Cardiac muscle cell (in vitro differentiated cells and primary cell): ENCODE data around the gene FBLN2. TPM values are rescaled to one million over a fixed set of nuclear protein-coding genes. Genes with fewer than 3 reads are reported as not detected.

Experiments
- DNase-seq, 2 donors: peaks; one replicate each; pipeline versions ENCODE4 v3.0.0 to v3.0.0-alpha.2; 2010 to 2017; ENCODE audit warnings: low read depth in 1 of 2, low spot score in 1 of 2
- H3K27ac ChIP-seq: fragments of 200-600 bp; sonication (generic); 2 replicates; pipeline ENCODE4 v1.5.1; 2016
- H3K27me3 ChIP-seq: fragments of 200-600 bp; sonication (generic); 2 replicates; pipeline ENCODE4 v1.6.0; 2016; ENCODE audit warnings: control low read depth
- H3K36me3 ChIP-seq: fragments of 200-600 bp; sonication (generic); 2 replicates; pipeline ENCODE4 v1.5.1; 2016; ENCODE audit warnings: control low read depth
- H3K4me1 ChIP-seq: fragments of 200-600 bp; sonication (generic); 2 replicates; pipeline ENCODE4 v1.8.1; 2017; ENCODE audit warnings: low read depth, mild to moderate bottlenecking, mixed run types
- H3K4me3 ChIP-seq: fragments of 200-600 bp; sonication (generic); 2 replicates; pipeline ENCODE4 v1.5.1; 2016; ENCODE audit warnings: mild to moderate bottlenecking
- H3K9me3 ChIP-seq: fragments of 200-600 bp; sonication (generic); 2 replicates; pipeline ENCODE4 v1.5.1; 2017; ENCODE audit warnings: low read depth, mild to moderate bottlenecking, control low read depth
- CTCF ChIP-seq: IDR thresholded peaks from 2 replicates; pipeline ENCODE4 v1.5.1; 2012; ENCODE audit warnings: low read depth, mild to moderate bottlenecking, low read length
- polyA plus RNA-seq: library from polyadenylated mRNA; unstranded; fragments of >200 nt; fragmentation: Nextera tagmentation; extraction: Ambion mirVana; gene quantifications from 2 replicates; pipeline ENCODE4 v1.2.1, GENCODE V29; 2016
- total RNA-seq: library from RNA; depleted of rRNA; stranded (reverse); fragments of >200 nt; gene quantifications from 2 replicates; pipeline ENCODE4 v1.2.3, GENCODE V29; 2016

FBLN2 gene
- total and polyA plus RNA-seq, 2 experiments from 2014 or later, result 19.3 to 42.4 TPM

- H3K9me3 ChIP-seq, result no peaks in the 10 kb centered on the region
- no peak overlapping the region for H3K4me3 ChIP-seq
- no peak overlapping the region for H3K27ac ChIP-seq
- H3K4me1 ChIP-seq, result peaks cover 3% of the 10 kb centered on the region
- no peak for TF ChIP-seq CTCF
- no peak for DNase-seq
- no peaks in the 10 kb centered on the region for H3K27me3 ChIP-seq
- H3K36me3 ChIP-seq, result no peaks in the 10 kb centered on the region
These were observed 71.9 kb downstream of the FBLN2 start for GRCh38 chr3:13620776-13621365.

GRCh38 chr3:13621381-13622221, 72.7 kb downstream of the FBLN2 start:
- H3K27me3 ChIP-seq, result no peaks in the 10 kb centered on the region
- no peaks in the 10 kb centered on the region for H3K36me3 ChIP-seq
- H3K9me3 ChIP-seq, result no peaks in the 10 kb centered on the region
- no peak for TF ChIP-seq CTCF
- peaks cover 3% of the 10 kb centered on the region for H3K4me1 ChIP-seq
- no peak overlapping the region for H3K27ac ChIP-seq
- no peak for DNase-seq
- H3K4me3 ChIP-seq, result no peak overlapping the region

DNA sequence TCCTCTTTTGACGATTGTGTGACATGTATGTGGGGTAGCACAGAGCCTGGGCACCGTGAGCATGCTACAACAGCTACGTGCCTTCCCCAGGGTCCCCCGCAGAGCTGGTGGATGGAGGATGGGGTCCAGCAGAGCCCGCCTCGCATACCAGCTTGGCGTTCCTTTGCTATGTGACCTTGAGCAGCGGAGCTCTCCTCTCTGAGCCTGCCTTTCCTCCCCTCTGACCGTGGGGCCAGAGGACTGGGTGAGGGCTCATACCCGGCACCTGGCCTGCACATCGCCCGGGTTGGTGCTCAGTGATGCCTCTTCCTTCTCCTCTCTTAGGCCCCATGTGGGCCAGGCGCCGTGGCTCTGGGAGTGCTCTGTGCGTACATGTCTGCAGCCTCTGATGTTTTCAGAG, 73.4 kb downstream of the FBLN2 start:
- DNase-seq, result no peak
- Histone ChIP-seq H3K9me3 (no peaks in the 10 kb centered on the region), H3K4me1 (peaks cover 3% of the 10 kb centered on the region), H3K4me3 (no peak overlapping the region), H3K27ac (no peak overlapping the region), H3K36me3 (no peaks in the 10 kb centered on the region), H3K27me3 (no peaks in the 10 kb centered on the region)
- TF ChIP-seq CTCF, result no peak

GRCh38 chr3:13623101-13623654, 74.3 kb downstream of the FBLN2 start:
- H3K27me3 ChIP-seq, result no peaks in the 10 kb centered on the region
- no peaks in the 10 kb centered on the region for H3K9me3 ChIP-seq
- H3K36me3 ChIP-seq, result no peaks in the 10 kb centered on the region
- DNase-seq, result peak in 1 of 2 donors; percentile 27
- peaks cover 3% of the 10 kb centered on the region for H3K4me1 ChIP-seq
- no peak overlapping the region for H3K4me3 ChIP-seq
- peak overlapping the region; percentile 51 for H3K27ac ChIP-seq
- no peak for TF ChIP-seq CTCF

GRCh38 chr3:13624021-13624420, 75.1 kb downstream of the FBLN2 start:
- H3K27ac ChIP-seq, result no peak overlapping the region
- no peaks in the 10 kb centered on the region for H3K9me3 ChIP-seq
- H3K36me3 ChIP-seq, result no peaks in the 10 kb centered on the region
- peaks cover 3% of the 10 kb centered on the region for H3K4me1 ChIP-seq
- H3K4me3 ChIP-seq, result no peak overlapping the region
- TF ChIP-seq CTCF, result no peak
- no peaks in the 10 kb centered on the region for H3K27me3 ChIP-seq
- no peak for DNase-seq
